Measurements from ENCODE around the gene RIPK4. TPM values are rescaled to one million over a fixed set of nuclear protein-coding genes. Genes with fewer than 3 reads are reported as not detected.

Gene RIPK4
- total RNA-seq, 1 experiment from 2014 or later = 67.4 TPM

- no peak for DNase-seq (ENCODE audit: low read depth, low spot score)
- POLR2A ChIA-PET = no interaction called here
- Histone ChIP-seq H3K27me3 (ENCODE audit: control insufficient read depth, insufficient read depth, low read length) (no peaks in the 10 kb centered on the region), H3K9me3 (ENCODE audit: control insufficient read depth, insufficient read depth, low read depth, low read length) (no peaks in the 10 kb centered on the region), H3K27ac (ENCODE audit: low read length) (no peak overlapping the region), H3K4me3 (ENCODE audit: low read depth in 2 of 2, low read length in 2 of 2) (no peak overlapping the region), H3K36me3 (ENCODE audit: control insufficient read depth, insufficient read depth, low read length) (no peaks in the 10 kb centered on the region; the same call in 1 of the 2 replicates), H3K4me1 (ENCODE audit: control insufficient read depth, insufficient read depth, low read length) (no peaks in the 10 kb centered on the region)
- in situ Hi-C loops (cut with HindIII; ENCODE audit: low pct_unique_long_range_greater_than_20kb, low sequenced_read_pairs) (no loop called here), intact Hi-C loops (cut with micrococcal nuclease; ENCODE audit: unreplicated experiment) (no loop called here)
- TF ChIP-seq, protein P1, sequence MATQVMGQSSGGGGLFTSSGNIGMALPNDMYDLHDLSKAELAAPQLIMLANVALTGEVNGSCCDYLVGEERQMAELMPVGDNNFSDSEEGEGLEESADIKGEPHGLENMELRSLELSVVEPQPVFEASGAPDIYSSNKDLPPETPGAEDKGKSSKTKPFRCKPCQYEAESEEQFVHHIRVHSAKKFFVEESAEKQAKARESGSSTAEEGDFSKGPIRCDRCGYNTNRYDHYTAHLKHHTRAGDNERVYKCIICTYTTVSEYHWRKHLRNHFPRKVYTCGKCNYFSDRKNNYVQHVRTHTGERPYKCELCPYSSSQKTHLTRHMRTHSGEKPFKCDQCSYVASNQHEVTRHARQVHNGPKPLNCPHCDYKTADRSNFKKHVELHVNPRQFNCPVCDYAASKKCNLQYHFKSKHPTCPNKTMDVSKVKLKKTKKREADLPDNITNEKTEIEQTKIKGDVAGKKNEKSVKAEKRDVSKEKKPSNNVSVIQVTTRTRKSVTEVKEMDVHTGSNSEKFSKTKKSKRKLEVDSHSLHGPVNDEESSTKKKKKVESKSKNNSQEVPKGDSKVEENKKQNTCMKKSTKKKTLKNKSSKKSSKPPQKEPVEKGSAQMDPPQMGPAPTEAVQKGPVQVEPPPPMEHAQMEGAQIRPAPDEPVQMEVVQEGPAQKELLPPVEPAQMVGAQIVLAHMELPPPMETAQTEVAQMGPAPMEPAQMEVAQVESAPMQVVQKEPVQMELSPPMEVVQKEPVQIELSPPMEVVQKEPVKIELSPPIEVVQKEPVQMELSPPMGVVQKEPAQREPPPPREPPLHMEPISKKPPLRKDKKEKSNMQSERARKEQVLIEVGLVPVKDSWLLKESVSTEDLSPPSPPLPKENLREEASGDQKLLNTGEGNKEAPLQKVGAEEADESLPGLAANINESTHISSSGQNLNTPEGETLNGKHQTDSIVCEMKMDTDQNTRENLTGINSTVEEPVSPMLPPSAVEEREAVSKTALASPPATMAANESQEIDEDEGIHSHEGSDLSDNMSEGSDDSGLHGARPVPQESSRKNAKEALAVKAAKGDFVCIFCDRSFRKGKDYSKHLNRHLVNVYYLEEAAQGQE (IDR thresholded peaks at IDR 0.05; ENCODE audit: insufficient read depth in 1 of 2, low read depth in 2 of 2, low read length in 1 of 2) = no peak
- no peak for TF ChIP-seq SIN3A (IDR thresholded peaks at IDR 0.05; ENCODE audit: borderline replicate concordance, insufficient read depth, low read depth, low read length)
- TF ChIP-seq POLR2AphosphoS5 (IDR thresholded peaks at IDR 0.05; ENCODE audit: low read depth, low read length) = no peak
- no peak for TF ChIP-seq TCF7L2 (IDR thresholded peaks at IDR 0.05; ENCODE audit: low read depth, low read length)
- TF ChIP-seq, protein P2, sequence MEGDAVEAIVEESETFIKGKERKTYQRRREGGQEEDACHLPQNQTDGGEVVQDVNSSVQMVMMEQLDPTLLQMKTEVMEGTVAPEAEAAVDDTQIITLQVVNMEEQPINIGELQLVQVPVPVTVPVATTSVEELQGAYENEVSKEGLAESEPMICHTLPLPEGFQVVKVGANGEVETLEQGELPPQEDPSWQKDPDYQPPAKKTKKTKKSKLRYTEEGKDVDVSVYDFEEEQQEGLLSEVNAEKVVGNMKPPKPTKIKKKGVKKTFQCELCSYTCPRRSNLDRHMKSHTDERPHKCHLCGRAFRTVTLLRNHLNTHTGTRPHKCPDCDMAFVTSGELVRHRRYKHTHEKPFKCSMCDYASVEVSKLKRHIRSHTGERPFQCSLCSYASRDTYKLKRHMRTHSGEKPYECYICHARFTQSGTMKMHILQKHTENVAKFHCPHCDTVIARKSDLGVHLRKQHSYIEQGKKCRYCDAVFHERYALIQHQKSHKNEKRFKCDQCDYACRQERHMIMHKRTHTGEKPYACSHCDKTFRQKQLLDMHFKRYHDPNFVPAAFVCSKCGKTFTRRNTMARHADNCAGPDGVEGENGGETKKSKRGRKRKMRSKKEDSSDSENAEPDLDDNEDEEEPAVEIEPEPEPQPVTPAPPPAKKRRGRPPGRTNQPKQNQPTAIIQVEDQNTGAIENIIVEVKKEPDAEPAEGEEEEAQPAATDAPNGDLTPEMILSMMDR (IDR thresholded peaks at IDR 0.05) = no peak
- no peak for ATAC-seq
- BruUV-seq (replicated peaks) = no TSS peak
- CTCF ChIA-PET = no interaction called here
Measured at GRCh38 chr21:41805038-41805437, 38.2 kb upstream of the RIPK4 start.

DNA sequence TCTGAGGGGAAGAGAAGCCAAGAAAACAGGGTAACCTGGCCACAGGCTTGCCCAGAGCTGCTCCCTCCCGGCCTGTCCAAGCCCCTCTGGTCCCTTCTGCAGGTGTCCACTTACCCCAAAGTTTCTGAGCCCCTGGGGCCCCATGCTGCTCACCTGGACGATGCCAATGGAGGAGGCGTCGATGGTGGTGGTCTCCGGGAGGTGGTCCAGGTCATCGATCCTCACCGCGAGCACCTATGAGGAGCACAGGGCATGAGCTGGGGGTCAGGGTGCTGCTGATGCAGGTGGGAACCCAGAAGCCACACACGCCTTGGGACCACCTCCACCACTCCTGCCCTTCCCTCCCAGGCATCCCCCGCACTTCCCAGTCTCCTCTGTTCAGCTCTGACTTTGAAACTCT is 37.5 kb upstream of the RIPK4 start:
- TF ChIP-seq SIN3A (IDR thresholded peaks at IDR 0.05; ENCODE audit: borderline replicate concordance, insufficient read depth, low read depth, low read length) = no peak
- TF ChIP-seq, protein P1 (IDR thresholded peaks at IDR 0.05; ENCODE audit: insufficient read depth in 1 of 2, low read depth in 2 of 2, low read length in 1 of 2) = no peak
- no peak for TF ChIP-seq POLR2AphosphoS5 (IDR thresholded peaks at IDR 0.05; ENCODE audit: low read depth, low read length)
- no peak for TF ChIP-seq TCF7L2 (IDR thresholded peaks at IDR 0.05; ENCODE audit: low read depth, low read length)
- TF ChIP-seq, protein P2 (IDR thresholded peaks at IDR 0.05) = no peak
- DNase-seq (ENCODE audit: low read depth, low spot score) (no peak), ATAC-seq (no peak)
- in situ Hi-C loops (cut with HindIII; ENCODE audit: low pct_unique_long_range_greater_than_20kb, low sequenced_read_pairs) (no loop called here), intact Hi-C loops (cut with micrococcal nuclease; ENCODE audit: unreplicated experiment) (no loop called here)
- no TSS peak for BruUV-seq (replicated peaks)
- Histone ChIP-seq H3K27me3 (ENCODE audit: control insufficient read depth, insufficient read depth, low read length) (no peaks in the 10 kb centered on the region), H3K36me3 (ENCODE audit: control insufficient read depth, insufficient read depth, low read length) (no peaks in the 10 kb centered on the region; the same call in none of the 2 replicates), H3K9me3 (ENCODE audit: control insufficient read depth, insufficient read depth, low read depth, low read length) (no peaks in the 10 kb centered on the region), H3K27ac (ENCODE audit: low read length) (no peak overlapping the region), H3K4me1 (ENCODE audit: control insufficient read depth, insufficient read depth, low read length) (no peaks in the 10 kb centered on the region), H3K4me3 (ENCODE audit: low read depth in 2 of 2, low read length in 2 of 2) (no peak overlapping the region)
- POLR2A ChIA-PET = no interaction called here
- CTCF ChIA-PET = no interaction called here

Data from Panc1 (cell line).